Mammary epithelial cell (primary cell): ENCODE results near the gene GRM8.

Experiments
- EZH2 ChIP-seq: IDR thresholded peaks from 2 replicates; pipeline ENCODE4 v1.6.1; 2012; ENCODE audit warnings: low read length, inconsistent platforms, borderline replicate concordance
- TF ChIP-seq, protein P1 (sequence below), 2 donors: IDR thresholded peaks in 1 of 2; conservative IDR thresholded peaks in 1 of 2; 2 replicates each; pipeline ENCODE4 v1.5.1; 2011 to 2012; ENCODE audit warnings: inconsistent platforms in 2 of 2, low read length in 2 of 2, mild to moderate bottlenecking in 2 of 2, control low read depth in 1 of 2, low read depth in 1 of 2; ENCODE audit not compliant: insufficient read depth in 1 of 2; ENCODE audit errors: extremely low read depth in 1 of 2

DNA sequence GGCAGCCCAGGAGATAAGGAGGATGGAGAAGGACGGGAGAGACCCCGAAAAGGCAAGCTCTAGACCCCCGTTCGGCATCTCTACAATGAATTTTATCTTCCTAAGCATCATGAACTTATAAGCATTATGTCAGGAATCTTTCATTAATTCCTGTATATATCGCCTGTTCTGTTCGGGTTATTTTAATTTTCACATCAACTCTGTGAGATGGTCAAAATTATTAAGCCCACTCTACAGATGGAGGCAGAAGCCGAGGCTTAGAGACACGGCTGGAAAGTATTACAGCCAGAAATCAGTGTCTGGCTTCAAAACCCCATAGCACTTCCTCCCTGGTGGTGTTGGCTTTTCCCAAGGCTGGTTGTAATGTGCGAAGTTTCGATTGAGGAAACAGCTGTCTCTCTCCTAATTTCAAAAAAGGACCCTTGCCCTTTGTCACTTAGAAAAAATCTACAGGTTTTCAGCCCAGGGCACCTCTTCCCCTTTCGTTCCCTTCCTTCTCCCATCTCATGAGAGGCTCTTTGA is 1.5 kb upstream of the GRM8 start:
- no peak for TF ChIP-seq EZH2
- TF ChIP-seq, protein P1, sequence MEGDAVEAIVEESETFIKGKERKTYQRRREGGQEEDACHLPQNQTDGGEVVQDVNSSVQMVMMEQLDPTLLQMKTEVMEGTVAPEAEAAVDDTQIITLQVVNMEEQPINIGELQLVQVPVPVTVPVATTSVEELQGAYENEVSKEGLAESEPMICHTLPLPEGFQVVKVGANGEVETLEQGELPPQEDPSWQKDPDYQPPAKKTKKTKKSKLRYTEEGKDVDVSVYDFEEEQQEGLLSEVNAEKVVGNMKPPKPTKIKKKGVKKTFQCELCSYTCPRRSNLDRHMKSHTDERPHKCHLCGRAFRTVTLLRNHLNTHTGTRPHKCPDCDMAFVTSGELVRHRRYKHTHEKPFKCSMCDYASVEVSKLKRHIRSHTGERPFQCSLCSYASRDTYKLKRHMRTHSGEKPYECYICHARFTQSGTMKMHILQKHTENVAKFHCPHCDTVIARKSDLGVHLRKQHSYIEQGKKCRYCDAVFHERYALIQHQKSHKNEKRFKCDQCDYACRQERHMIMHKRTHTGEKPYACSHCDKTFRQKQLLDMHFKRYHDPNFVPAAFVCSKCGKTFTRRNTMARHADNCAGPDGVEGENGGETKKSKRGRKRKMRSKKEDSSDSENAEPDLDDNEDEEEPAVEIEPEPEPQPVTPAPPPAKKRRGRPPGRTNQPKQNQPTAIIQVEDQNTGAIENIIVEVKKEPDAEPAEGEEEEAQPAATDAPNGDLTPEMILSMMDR (conservative IDR thresholded peaks at IDR 0.05 in 1 of 2, IDR thresholded peaks at IDR 0.05 in 1 of 2; ENCODE audit: extremely low read depth in 1 of 2, insufficient read depth in 1 of 2, low read depth in 1 of 2, low read length in 2 of 2): no peak
